Ovary (tissue), 9 donors: ENCODE results near the gene GRPEL1. TPM values are rescaled to one million over a fixed set of nuclear protein-coding genes. Genes with fewer than 3 reads are reported as not detected.
A peak's percentile ranks its signal among the peaks of the same experiment; 100 is the strongest.

Source experiments
- DNase-seq, 5 donors: peaks; one replicate each; pipeline ENCODE4 v3.0.0-alpha.2; 2019 to 2020
- H3K27ac ChIP-seq, 2 donors: fragments of 200-600 bp; one replicate each; pipeline versions ENCODE4 v1.5.1 to v1.8.0; 2019 to 2022
- H3K27me3 ChIP-seq: fragments of 200-600 bp; one replicate; pipeline ENCODE4 v1.8.0; 2022
- H3K36me3 ChIP-seq: fragments of 200-600 bp; sonication (generic); one replicate; pipeline ENCODE4 v1.5.1; 2019
- H3K4me1 ChIP-seq: one replicate; pipeline ENCODE4 v1.8.1; 2013; ENCODE audit warnings: mild to moderate bottlenecking, moderate library complexity; ENCODE audit not compliant: insufficient read depth
- H3K4me3 ChIP-seq: fragments of 200-600 bp; sonication (generic); one replicate; pipeline ENCODE4 v1.5.1; 2017
- H3K9me3 ChIP-seq, 2 donors: fragments of 200-600 bp in 1 of 2; sonication (generic) in 1 of 2; one replicate each; pipeline versions ENCODE4 v1.5.1 to v1.8.1; 2013 to 2019; ENCODE audit warnings: mild to moderate bottlenecking in 1 of 2, moderate library complexity in 1 of 2
- CTCF ChIP-seq, 3 donors: fragments of 450-650 bp in 2 of 3; fragments of 200-600 bp in 1 of 3; IDR thresholded peaks; one replicate each; pipeline versions ENCODE4 v1.5.1 to v1.8.0; 2016 to 2022; ENCODE audit warnings: antibody characterized with exemption in 3 of 3, mild to moderate bottlenecking in 1 of 3
- EP300 ChIP-seq: sonication (generic); formaldehyde crosslinking; IDR thresholded peaks from one replicate; pipeline ENCODE4 v1.6.1; 2017; ENCODE audit warnings: antibody characterized with exemption
- POLR2A ChIP-seq: fragments of 450-650 bp; IDR thresholded peaks from one replicate; pipeline ENCODE4 v1.6.1; 2017; ENCODE audit warnings: antibody characterized with exemption, mild to moderate bottlenecking, moderate library complexity
- WGBS, 3 donors: extraction: QIAGEN DNeasy Blood & Tissue Kit in 1 of 3; methylation state at CpG; one replicate each; pipeline versions ENCODE4 v1.1.5 to v1.1.7; 2013 to 2017; 5-methylcytosine and 5-hydroxymethylcytosine counted together
- intact Hi-C, 4 donors: fragments of 100-400 bp; cut with DNase I; formaldehyde crosslinking; loops; one replicate each; pipeline versions ENCODE4 v1.11.0 to v1.15.1; 2022 to 2023
- polyA plus RNA-seq, 2 donors: library from polyadenylated mRNA; stranded (reverse); fragments of 200-250 nt in 1 of 2; fragments of 350-450 nt in 1 of 2; fragmentation: Illumina TruSeq in 1 of 2; extraction: RNeasy Lipid Tissue Mini Kit (QIAGEN cat#74804) in 1 of 2; gene quantifications; one replicate each; pipeline ENCODE4 v1.2.3, GENCODE V29; 2013 to 2014
- total RNA-seq, 7 donors: library from RNA; depleted of rRNA in 2 of 7; stranded (reverse); fragments of >200 nt in 2 of 7; fragmentation: NEBNext Ultra II Directional in 3 of 7; extraction: Animal tissue kit (Norgen Biotek cat#: 25700) in 3 of 7; gene quantifications; one replicate each; pipeline versions ENCODE4 v1.1.0 to v1.2.4, GENCODE V29; 2016 to 2023
- donor health status: DM: no; HTN: no; CAD: no; lungs with moderate emphysema.
- donor health status: DM: no; HTN: no; CAD: no.
- donor health status: Bipolar disorder and iron deficiency.
- donor health status: DM: yes; HTN: yes; CAD: no.
- donor health status: DM: no; HTN: no; CAD: no.
- donor health status: DM: yes; HTN: yes; CAD: no.

GRPEL1 gene
- total and polyA plus RNA-seq, 9 donors, result 11.1 to 74.8 (median 23.3) TPM

GRCh38 chr4:7066006-7066405, 1.9 kb downstream of the GRPEL1 start:
- WGBS, 3 donors, result 92 to 94% (median 93%) methylated on average over 11 of the region's 11 CpGs
- no peaks in the 10 kb centered on the region for H3K27me3 ChIP-seq
- no peak for TF ChIP-seq EP300
- no peak for TF ChIP-seq POLR2A
- no peak for TF ChIP-seq CTCF (IDR thresholded peaks at IDR 0.05)
- DNase-seq, result peak in 1 of 5 donors; percentile 8
- no peaks in the 10 kb centered on the region for H3K9me3 ChIP-seq
- H3K27ac ChIP-seq, result no peak overlapping the region
- peaks cover 9% of the 10 kb centered on the region for H3K4me1 ChIP-seq
- H3K36me3 ChIP-seq, result no peaks in the 10 kb centered on the region
- intact Hi-C loops, result no loop called here
- H3K4me3 ChIP-seq, result no peak overlapping the region

GRCh38 chr4:7063362-7063761, 4.5 kb downstream of the GRPEL1 start:
- no peak for TF ChIP-seq POLR2A
- TF ChIP-seq CTCF (IDR thresholded peaks at IDR 0.05), result no peak
- TF ChIP-seq EP300, result no peak
- no peak overlapping the region for H3K27ac ChIP-seq
- peaks cover 9% of the 10 kb centered on the region for H3K4me1 ChIP-seq
- intact Hi-C loops, result no loop called here
- no peaks in the 10 kb centered on the region for H3K27me3 ChIP-seq
- no peak overlapping the region for H3K4me3 ChIP-seq
- H3K9me3 ChIP-seq, result no peaks in the 10 kb centered on the region
- DNase-seq, result peak in 1 of 5 donors; percentile 26
- WGBS, 3 donors, result 74 to 77% (median 76%) methylated on average over 4 of the region's 4 CpGs
- no peaks in the 10 kb centered on the region for H3K36me3 ChIP-seq

- intact Hi-C loops, result no loop called here
- Histone ChIP-seq H3K27ac (no peak overlapping the region), H3K9me3 (no peaks in the 10 kb centered on the region), H3K4me1 (peaks cover 9% of the 10 kb centered on the region), H3K27me3 (no peaks in the 10 kb centered on the region), H3K4me3 (no peak overlapping the region), H3K36me3 (no peaks in the 10 kb centered on the region)
- DNase-seq, result no peak
- 90 to 93% (median 93%) methylated on average over 4 of the region's 4 CpGs for WGBS, 3 donors
- TF ChIP-seq POLR2A, result no peak
- TF ChIP-seq CTCF (IDR thresholded peaks at IDR 0.05), result no peak
- no peak for TF ChIP-seq EP300
These were observed 5.0 kb downstream of the GRPEL1 start for GRCh38 chr4:7062816-7063215.

- Histone ChIP-seq H3K4me3 (no peak overlapping the region), H3K36me3 (no peaks in the 10 kb centered on the region), H3K4me1 (peaks cover 6% of the 10 kb centered on the region), H3K27me3 (no peaks in the 10 kb centered on the region), H3K9me3 (no peaks in the 10 kb centered on the region), H3K27ac (no peak overlapping the region)
- no peak for TF ChIP-seq POLR2A
- no peak for TF ChIP-seq CTCF (IDR thresholded peaks at IDR 0.05)
- no peak for TF ChIP-seq EP300
- DNase-seq, result peak in 1 of 5 donors; percentile 8
- 86 to 89% (median 88%) methylated on average over 6 of the region's 6 CpGs for WGBS, 3 donors
- intact Hi-C loops, result no loop called here
These were observed 6.0 kb downstream of the GRPEL1 start for GRCh38 chr4:7061815-7062214.
